B cell (primary cell): ENCODE data around the gene PKDREJ. TPM values are rescaled to one million over a fixed set of nuclear protein-coding genes. Genes with fewer than 3 reads are reported as not detected.

Source experiments
- ATAC-seq: fragments of 200-7000 bp; cut with Tn5 transposase; one replicate; pipeline ENCODE4 v1.10.0; 2021; ENCODE audit warnings: low read depth, mild to moderate bottlenecking, moderate number of reproducible peaks, moderate library complexity
- CTCF ChIA-PET: fragments of 350-600 bp; sonication (Branson Sonifier 250); formaldehyde crosslinking; loops from one replicate; lab custom pipeline; 2021; ENCODE audit warnings: antibody characterized with exemption, inconsistent platforms; lab: Charles Lee
- POLR2A ChIA-PET: fragments of 350-600 bp; sonication (Branson Sonifier 250); formaldehyde crosslinking; loops from one replicate; lab custom pipeline; 2021; ENCODE audit warnings: antibody characterized with exemption; lab: Charles Lee
- DNase-seq: peaks from one replicate; pipeline ENCODE4 v3.0.0; 2013
- H2AFZ ChIP-seq: 2 replicates; pipeline ENCODE4 v1.6.1; 2012; ENCODE audit warnings: mild to moderate bottlenecking, low read depth, low read length; ENCODE audit not compliant: insufficient read depth, poor library complexity, severe bottlenecking
- H3K27ac ChIP-seq, 2 donors: 1 replicate in 1 of 2; 2 replicates in 1 of 2; pipeline ENCODE4 v1.5.1; 2012 to 2013; ENCODE audit warnings: low read length in 2 of 2, mild to moderate bottlenecking in 2 of 2, moderate library complexity in 1 of 2
- H3K27me3 ChIP-seq, 4 experiments: fragments of 200-600 bp in 1 of 4; sonication (generic) in 1 of 4; replicated peaks in 1 of 4; 1 replicate in 2 of 4; 2 replicates in 2 of 4; pipeline versions ENCODE4 v1.6.1 to v1.7.0; 2013 to 2016; ENCODE audit warnings: low read length in 3 of 4, mild to moderate bottlenecking in 2 of 4, mixed read lengths in 1 of 4, moderate library complexity in 1 of 4; ENCODE audit not compliant: insufficient read depth in 4 of 4, control insufficient read depth in 3 of 4; ENCODE audit errors: control extremely low read depth in 1 of 4
- H3K36me3 ChIP-seq, 2 experiments: replicated peaks in 1 of 2; 1 replicate in 1 of 2; 2 replicates in 1 of 2; pipeline versions ENCODE4 v1.6.1 to v1.7.1; 2013; ENCODE audit warnings: low read length in 1 of 2; ENCODE audit not compliant: insufficient read depth in 2 of 2, control insufficient read depth in 1 of 2; ENCODE audit errors: control extremely low read depth in 1 of 2, extremely low read depth in 1 of 2
- H3K4me1 ChIP-seq, 2 donors: fragments of 200-600 bp in 1 of 2; sonication (generic) in 1 of 2; 1 replicate in 1 of 2; 2 replicates in 1 of 2; pipeline versions ENCODE4 v1.5.1 to v1.6.1; 2013 to 2017; ENCODE audit warnings: low read length in 2 of 2; ENCODE audit not compliant: control insufficient read depth in 2 of 2, insufficient read depth in 2 of 2
- H3K4me2 ChIP-seq: replicated peaks from 2 replicates; pipeline ENCODE3; 2012; ENCODE audit warnings: mild to moderate bottlenecking, low read depth, low read length; ENCODE audit not compliant: poor library complexity, severe bottlenecking
- H3K4me3 ChIP-seq, 5 experiments: fragments of 200-600 bp in 1 of 5; sonication (generic) in 1 of 5; 1 replicate in 3 of 5; 2 replicates in 2 of 5; pipeline versions ENCODE4 v1.5.1 to v1.7.0; 2011 to 2016; ENCODE audit warnings: low read length in 4 of 5, mild to moderate bottlenecking in 4 of 5, low read depth in 2 of 5, control low read depth in 1 of 5, moderate library complexity in 1 of 5; ENCODE audit not compliant: insufficient read depth in 1 of 5; ENCODE audit errors: control extremely low read depth in 1 of 5, extremely low read depth in 1 of 5
- H3K79me2 ChIP-seq: fragments of 200-600 bp; sonication (generic); one replicate; pipeline ENCODE4 v1.6.0; 2016; ENCODE audit warnings: low read length; ENCODE audit not compliant: control insufficient read depth, insufficient read depth
- H3K9ac ChIP-seq: fragments of 200-600 bp; sonication (generic); 2 replicates; pipeline ENCODE4 v1.6.1; 2017; ENCODE audit warnings: mild to moderate bottlenecking, low read length, moderate library complexity
- H3K9me3 ChIP-seq, 3 donors: one replicate each; pipeline versions ENCODE4 v1.6.1 to v1.7.1; 2013; ENCODE audit warnings: low read length in 2 of 3; ENCODE audit not compliant: control insufficient read depth in 2 of 3, insufficient read depth in 1 of 3; ENCODE audit errors: control extremely low read depth in 1 of 3
- H4K20me1 ChIP-seq: 2 replicates; pipeline ENCODE4 v1.6.0; 2012; ENCODE audit warnings: mild to moderate bottlenecking, low read length; ENCODE audit not compliant: insufficient read depth, control insufficient read depth, poor library complexity, severe bottlenecking
- H3K27ac Mint-ChIP-seq: one replicate; pipeline ENCODE4 v1.8.0; 2021; ENCODE audit warnings: mixed read lengths
- H3K27me3 Mint-ChIP-seq: one replicate; pipeline ENCODE4 v1.8.0; 2021; ENCODE audit warnings: mixed read lengths
- H3K4me1 Mint-ChIP-seq: one replicate; pipeline ENCODE4 v1.8.0; 2021; ENCODE audit warnings: mixed read lengths
- H3K4me3 Mint-ChIP-seq: one replicate; pipeline ENCODE4 v1.8.0; 2021; ENCODE audit warnings: mixed read lengths
- H3K9me3 Mint-ChIP-seq: one replicate; pipeline ENCODE4 v1.8.0; 2022; ENCODE audit warnings: mixed read lengths; ENCODE audit not compliant: insufficient read depth
- EZH2 ChIP-seq: IDR thresholded peaks from 2 replicates; pipeline ENCODE4 v1.6.1; 2012; ENCODE audit warnings: borderline replicate concordance, low read depth, mild to moderate bottlenecking, moderate library complexity, low read length; ENCODE audit not compliant: insufficient read depth, poor library complexity, severe bottlenecking
- WGBS: methylation state at CpG from one replicate; pipeline ENCODE4 v1.1.5; 2013; ENCODE audit warnings: missing lambda C conversion rate; ENCODE audit not compliant: insufficient coverage; 5-methylcytosine and 5-hydroxymethylcytosine counted together
- intact Hi-C: fragments of 100-400 bp; cut with micrococcal nuclease; formaldehyde crosslinking; loops from one replicate; pipeline ENCODE4 v1.10.0; 2022
- polyA plus RNA-seq: library from polyadenylated mRNA; depleted of rRNA; stranded (reverse); fragments of >200 nt; gene quantifications from 2 replicates; pipeline ENCODE4 v1.2.3, GENCODE V29; 2012
- total RNA-seq, 2 donors: library from RNA; stranded (reverse); fragments of 120-200 nt in 1 of 2; gene quantifications; 1 replicate in 1 of 2; 2 replicates in 1 of 2; pipeline versions ENCODE4 v1.2.3 to v1.2.4, GENCODE V29; 2013 to 2022
- TF ChIP-seq, protein P1 (sequence below): fragments of 200-600 bp; IDR thresholded peaks from one replicate; pipeline ENCODE4 v1.8.0; 2022; ENCODE audit warnings: antibody characterized with exemption, mild to moderate bottlenecking

Gene PKDREJ
- total and polyA plus RNA-seq, 2 donors (not counting 1 experiment from before 2014, with no cell fraction given), result not detected

DNA sequence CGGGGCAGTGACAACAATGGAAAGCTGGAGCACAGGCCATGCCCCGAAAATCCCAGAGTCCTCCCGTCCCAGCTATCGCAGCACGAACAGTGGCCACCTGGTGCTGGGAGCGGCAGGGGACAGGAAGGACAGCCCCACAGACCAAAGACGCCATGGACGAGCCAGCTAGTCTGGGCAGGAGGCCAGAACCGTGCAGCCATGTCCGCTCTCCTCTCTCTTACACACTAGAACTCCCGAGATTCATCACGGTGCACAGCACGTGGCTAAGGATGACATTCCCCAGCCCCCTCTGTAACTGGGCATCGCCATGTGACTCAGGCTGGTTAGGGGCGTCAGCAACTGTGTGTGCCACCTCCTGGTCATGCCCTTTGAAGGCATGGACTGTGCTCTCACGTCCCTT is 17.6 kb downstream of the PKDREJ start:
- peaks cover 8 to 12% of the 10 kb centered on the region in 2 donors for H3K4me1 ChIP-seq
- H3K27ac ChIP-seq, result no peak overlapping the region
- peaks cover 0 to 9% of the 10 kb centered on the region in 2 experiments for H3K36me3 ChIP-seq
- CTCF ChIA-PET, result no interaction called here
- H3K4me3 ChIP-seq, result no peak overlapping the region
- POLR2A ChIA-PET, result no interaction called here
- H3K4me2 ChIP-seq, result no peak overlapping the region
- H3K27me3 ChIP-seq, result no peaks in the 10 kb centered on the region
- 87% methylated on average over 16 of the region's 16 CpGs for WGBS
- no peak overlapping the region for H3K9ac ChIP-seq
- Mint-ChIP-seq H3K27me3 (no peaks in the 10 kb centered on the region), H3K4me1 (peaks cover 13% of the 10 kb centered on the region), H3K9me3 (no peaks in the 10 kb centered on the region), H3K4me3 (no peak overlapping the region), H3K27ac (no peak overlapping the region)
- intact Hi-C loops, result no loop called here
- no peaks in the 10 kb centered on the region for H3K9me3 ChIP-seq
- H3K79me2 ChIP-seq, result peaks cover 16% of the 10 kb centered on the region
- DNase-seq (no peak), ATAC-seq (no peak)
- no peaks in the 10 kb centered on the region for H4K20me1 ChIP-seq
- no peak overlapping the region for H2AFZ ChIP-seq
- TF ChIP-seq EZH2, result no peak
- TF ChIP-seq, protein P1, sequence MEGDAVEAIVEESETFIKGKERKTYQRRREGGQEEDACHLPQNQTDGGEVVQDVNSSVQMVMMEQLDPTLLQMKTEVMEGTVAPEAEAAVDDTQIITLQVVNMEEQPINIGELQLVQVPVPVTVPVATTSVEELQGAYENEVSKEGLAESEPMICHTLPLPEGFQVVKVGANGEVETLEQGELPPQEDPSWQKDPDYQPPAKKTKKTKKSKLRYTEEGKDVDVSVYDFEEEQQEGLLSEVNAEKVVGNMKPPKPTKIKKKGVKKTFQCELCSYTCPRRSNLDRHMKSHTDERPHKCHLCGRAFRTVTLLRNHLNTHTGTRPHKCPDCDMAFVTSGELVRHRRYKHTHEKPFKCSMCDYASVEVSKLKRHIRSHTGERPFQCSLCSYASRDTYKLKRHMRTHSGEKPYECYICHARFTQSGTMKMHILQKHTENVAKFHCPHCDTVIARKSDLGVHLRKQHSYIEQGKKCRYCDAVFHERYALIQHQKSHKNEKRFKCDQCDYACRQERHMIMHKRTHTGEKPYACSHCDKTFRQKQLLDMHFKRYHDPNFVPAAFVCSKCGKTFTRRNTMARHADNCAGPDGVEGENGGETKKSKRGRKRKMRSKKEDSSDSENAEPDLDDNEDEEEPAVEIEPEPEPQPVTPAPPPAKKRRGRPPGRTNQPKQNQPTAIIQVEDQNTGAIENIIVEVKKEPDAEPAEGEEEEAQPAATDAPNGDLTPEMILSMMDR, result no peak

DNA sequence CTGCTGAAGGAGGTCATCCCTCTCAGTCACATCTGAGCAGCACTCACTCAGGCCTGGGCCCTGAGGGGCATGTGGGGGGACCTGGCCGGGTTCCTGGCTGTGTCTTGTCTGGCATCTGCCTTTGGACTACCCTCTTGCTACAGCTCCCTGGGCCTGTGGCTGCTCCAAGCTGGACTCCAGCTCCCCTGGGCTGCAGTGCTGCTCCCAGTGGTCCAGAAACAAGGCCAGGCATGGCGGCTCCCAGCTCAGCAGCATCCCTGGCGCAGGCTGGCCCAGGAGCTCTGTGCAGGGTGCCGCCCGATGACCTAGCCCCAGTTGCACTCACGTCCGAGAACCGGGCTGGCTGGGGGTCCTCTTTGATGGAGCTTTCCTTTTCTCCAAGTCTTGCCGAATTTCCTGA is 18.4 kb downstream of the PKDREJ start:
- no peaks in the 10 kb centered on the region for H3K9me3 Mint-ChIP-seq
- CTCF ChIA-PET, result interaction anchor here (0.8 kb wide), 1 partner anchor 71 kb away, joined by 3 read pairs; no protein-coding TSS in a partner anchor
- no peak overlapping the region for H3K9ac ChIP-seq

More for the DNA sequence above, 18.4 kb downstream of the PKDREJ start:
- no peak overlapping the region for H2AFZ ChIP-seq
- H3K4me1 ChIP-seq, result peaks cover 15 to 19% of the 10 kb centered on the region in 2 donors
- H3K27me3 ChIP-seq, result no peaks in the 10 kb centered on the region
- H3K36me3 ChIP-seq, result peaks cover 0 to 9% of the 10 kb centered on the region in 2 experiments
- peaks cover 16% of the 10 kb centered on the region for H3K79me2 ChIP-seq
- H4K20me1 ChIP-seq, result no peaks in the 10 kb centered on the region
- POLR2A ChIA-PET, result no interaction called here
- H3K4me2 ChIP-seq, result no peak overlapping the region
- H3K9me3 ChIP-seq, result no peaks in the 10 kb centered on the region
- intact Hi-C loops, result no loop called here
- H3K4me1 Mint-ChIP-seq, result peaks cover 20% of the 10 kb centered on the region
- no peak overlapping the region for H3K27ac Mint-ChIP-seq
- TF ChIP-seq EZH2, result no peak
- TF ChIP-seq, protein P1, result no peak
- WGBS, result 97% methylated on average over 9 of the region's 9 CpGs
- no peak for DNase-seq
- no peak overlapping the region for H3K27ac ChIP-seq
- H3K27me3 Mint-ChIP-seq, result no peaks in the 10 kb centered on the region
- H3K4me3 ChIP-seq, result no peak overlapping the region
- no peak overlapping the region for H3K4me3 Mint-ChIP-seq
- no peak for ATAC-seq
